HepG2 (cell line): ENCODE data around the gene MTURN.

Experiments
- CC2D1A ChIP-seq: sonication (generic); formaldehyde crosslinking; IDR thresholded peaks from 2 replicates; pipeline ENCODE4 v1.8.1; 2023; ENCODE audit warnings: mild to moderate bottlenecking, missing genetic modification reagents
- CTCF ChIP-seq: sonication (generic); formaldehyde crosslinking; IDR thresholded peaks from 2 replicates; pipeline ENCODE4 v1.5.0; 2020; ENCODE audit warnings: mild to moderate bottlenecking, missing genetic modification reagents, moderate library complexity
- E2F1 ChIP-seq: sonication (generic); formaldehyde crosslinking; IDR thresholded peaks from 2 replicates; pipeline ENCODE4 v1.5.0; 2020; ENCODE audit warnings: missing genetic modification reagents
- ESRRA ChIP-seq: sonication (generic); formaldehyde crosslinking; IDR thresholded peaks from 2 replicates; pipeline ENCODE4 v1.5.1; 2020; ENCODE audit warnings: mild to moderate bottlenecking, low read depth, missing genetic modification reagents
- ETV5 ChIP-seq: IDR thresholded peaks from 2 replicates; pipeline ENCODE4 v1.6.1; 2018; ENCODE audit warnings: missing biosample characterization, missing genetic modification reagents, inconsistent platforms, borderline replicate concordance
- HDAC6 ChIP-seq: fragments of 200-600 bp; sonication (generic); IDR thresholded peaks from 2 replicates; pipeline ENCODE4 v1.7.0; 2017; ENCODE audit warnings: mild to moderate bottlenecking, antibody characterized with exemption, low read length, low read depth
- IRX3 ChIP-seq: sonication (generic); formaldehyde crosslinking; IDR thresholded peaks from 2 replicates; pipeline ENCODE4 v1.8.1; 2023; ENCODE audit warnings: mild to moderate bottlenecking, low read depth, missing genetic modification reagents, borderline replicate concordance
- JUND ChIP-seq: sonication (generic); formaldehyde crosslinking; IDR thresholded peaks from 2 replicates; pipeline ENCODE4 v1.8.0; 2022; ENCODE audit warnings: mild to moderate bottlenecking, missing genetic modification reagents
- MED1 ChIP-seq: sonication (generic); formaldehyde crosslinking; IDR thresholded peaks from 2 replicates; pipeline ENCODE4 v1.4.0; 2020; ENCODE audit warnings: missing genetic modification reagents
- MXI1 ChIP-seq: IDR thresholded peaks from 3 replicates; pipeline ENCODE4 v1.6.1; 2012; ENCODE audit warnings: low read depth, low read length, inconsistent platforms, borderline replicate concordance
- POLR2A ChIP-seq, 2 experiments: IDR thresholded peaks; 2 replicates each; pipeline ENCODE4 v1.6.1; 2011; ENCODE audit warnings: low read depth in 2 of 2, low read length in 2 of 2, mild to moderate bottlenecking in 1 of 2, moderate library complexity in 1 of 2; ENCODE audit not compliant: insufficient read depth in 1 of 2
- ZBTB4 ChIP-seq: sonication (generic); formaldehyde crosslinking; IDR thresholded peaks from 2 replicates; pipeline ENCODE4 v1.4.0; 2020; ENCODE audit warnings: missing genetic modification reagents, mild to moderate bottlenecking, borderline replicate concordance
- ZNF674 ChIP-seq: sonication (generic); formaldehyde crosslinking; IDR thresholded peaks from 2 replicates; pipeline ENCODE4 v1.5.0; 2020; ENCODE audit warnings: low read depth, mild to moderate bottlenecking, missing genetic modification reagents
- TF ChIP-seq, protein P1 (sequence below): IDR thresholded peaks from 2 replicates; pipeline ENCODE4 v1.6.1; 2016

GRCh38 chr7:30176463-30177109 is 41.8 kb downstream of the MTURN start:
- TF ChIP-seq E2F1 (no peak), POLR2A (IDR thresholded peaks at IDR 0.05; ENCODE audit: insufficient read depth in 1 of 2, low read depth in 2 of 2, low read length in 2 of 2) (no peak), CC2D1A (CRISPR knock-in tag) (no peak), ESRRA (CRISPR knock-in tag) (no peak), HDAC6 (no peak), MED1 (CRISPR knock-in tag) (no peak), JUND (CRISPR knock-in tag) (no peak), ETV5 (CRISPR knock-in tag) (no peak), MXI1 (no peak), ZBTB4 (no peak), CTCF (no peak), ZNF674 (CRISPR knock-in tag) (no peak), IRX3 (CRISPR knock-in tag) (no peak)
- TF ChIP-seq, protein P1, sequence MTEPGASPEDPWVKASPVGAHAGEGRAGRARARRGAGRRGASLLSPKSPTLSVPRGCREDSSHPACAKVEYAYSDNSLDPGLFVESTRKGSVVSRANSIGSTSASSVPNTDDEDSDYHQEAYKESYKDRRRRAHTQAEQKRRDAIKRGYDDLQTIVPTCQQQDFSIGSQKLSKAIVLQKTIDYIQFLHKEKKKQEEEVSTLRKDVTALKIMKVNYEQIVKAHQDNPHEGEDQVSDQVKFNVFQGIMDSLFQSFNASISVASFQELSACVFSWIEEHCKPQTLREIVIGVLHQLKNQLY (CRISPR knock-in tag), result no peak
